WTC11 (cell line): ENCODE data around the gene LRRC74B. TPM values are rescaled to one million over a fixed set of nuclear protein-coding genes. Genes with fewer than 3 reads are reported as not detected.
A peak's percentile ranks its signal among the peaks of the same experiment; 100 is the strongest.

Experiments used
- ATAC-seq: fragments of 200-7000 bp; cut with Tn5 transposase; 2 replicates; pipeline ENCODE4 v1.10.0; 2021; ENCODE audit warnings: mild to moderate bottlenecking, moderate library complexity
- CTCF ChIA-PET: fragments of 300-600 bp; sonication (Branson Sonifier 250); formaldehyde crosslinking; loops from one replicate; lab custom pipeline; 2021; ENCODE audit warnings: antibody characterized with exemption; lab: Charles Lee
- POLR2A ChIA-PET: fragments of 350-600 bp; sonication (Branson Sonifier 250); formaldehyde crosslinking; loops from one replicate; lab custom pipeline; 2021; ENCODE audit warnings: antibody characterized with exemption; lab: Charles Lee
- DNase-seq: peaks from one replicate; pipeline ENCODE4 v3.0.0; 2021; ENCODE audit warnings: low spot score
- H3K27ac Mint-ChIP-seq: 2 replicates; pipeline ENCODE4 v1.8.0; 2021; ENCODE audit warnings: mixed read lengths
- H3K27me3 Mint-ChIP-seq: 2 replicates; pipeline ENCODE4 v1.8.0; 2021; ENCODE audit warnings: low read depth, mild to moderate bottlenecking, moderate library complexity, mixed read lengths
- H3K36me3 Mint-ChIP-seq: 2 replicates; pipeline ENCODE4 v1.8.0; 2021; ENCODE audit warnings: mixed read lengths
- H3K4me1 Mint-ChIP-seq: 2 replicates; pipeline ENCODE4 v1.8.0; 2022; ENCODE audit warnings: mixed read lengths
- H3K4me3 Mint-ChIP-seq: 2 replicates; pipeline ENCODE4 v1.8.0; 2021; ENCODE audit warnings: mild to moderate bottlenecking, moderate library complexity, mixed read lengths
- H3K9me3 Mint-ChIP-seq: 2 replicates; pipeline ENCODE4 v1.8.0; 2021; ENCODE audit warnings: mixed read lengths
- AR ChIP-seq: fragments of 250-450 bp; sonication (Bioruptor Pico); IDR thresholded peaks from 2 replicates; pipeline ENCODE4 v1.9.0; 2021; ENCODE audit warnings: mild to moderate bottlenecking
- ATF1 ChIP-seq: sonication (generic); formaldehyde crosslinking; IDR thresholded peaks from 2 replicates; pipeline ENCODE4 v1.8.1; 2023; ENCODE audit warnings: mild to moderate bottlenecking, moderate library complexity, missing genetic modification reagents
- ATF3 ChIP-seq: sonication (generic); formaldehyde crosslinking; conservative IDR thresholded peaks from 2 replicates; pipeline ENCODE4 v1.8.1; 2022; ENCODE audit warnings: mild to moderate bottlenecking, missing genetic modification reagents
- CDX4 ChIP-seq: fragments of 250-450 bp; sonication (Bioruptor Pico); IDR thresholded peaks from 2 replicates; pipeline ENCODE4 v1.9.0; 2021; ENCODE audit warnings: moderate library complexity, mild to moderate bottlenecking, inconsistent platforms, borderline replicate concordance
- CTCF ChIP-seq: fragments of 200-600 bp; IDR thresholded peaks from 2 replicates; pipeline ENCODE4 v1.8.0; 2022; ENCODE audit warnings: antibody characterized with exemption
- EMX1 ChIP-seq: fragments of 250-450 bp; sonication (Bioruptor Pico); IDR thresholded peaks from 2 replicates; pipeline ENCODE4 v1.8.0; 2021; ENCODE audit warnings: mild to moderate bottlenecking
- ETV6 ChIP-seq: sonication (generic); formaldehyde crosslinking; IDR thresholded peaks from 2 replicates; pipeline ENCODE4 v1.8.1; 2022; ENCODE audit warnings: mild to moderate bottlenecking, missing genetic modification reagents
- FOXP1 ChIP-seq: sonication (generic); formaldehyde crosslinking; IDR thresholded peaks from 2 replicates; pipeline ENCODE4 v1.8.0; 2022; ENCODE audit warnings: missing genetic modification reagents, mild to moderate bottlenecking, moderate library complexity, borderline replicate concordance
- GRHL2 ChIP-seq: fragments of 250-450 bp; sonication (Bioruptor Pico); IDR thresholded peaks from 2 replicates; pipeline ENCODE4 v1.8.0; 2022; ENCODE audit warnings: mild to moderate bottlenecking, moderate library complexity; ENCODE audit not compliant: insufficient replicate concordance, severe bottlenecking
- HMGXB4 ChIP-seq: sonication (generic); formaldehyde crosslinking; IDR thresholded peaks from 2 replicates; pipeline ENCODE4 v1.8.1; 2023; ENCODE audit warnings: mild to moderate bottlenecking, moderate library complexity, missing genetic modification reagents
- IRF1 ChIP-seq: sonication (generic); formaldehyde crosslinking; IDR thresholded peaks from 2 replicates; pipeline ENCODE4 v1.8.0; 2023; ENCODE audit warnings: missing genetic modification reagents
- JUN ChIP-seq: sonication (generic); formaldehyde crosslinking; IDR thresholded peaks from 2 replicates; pipeline ENCODE4 v1.8.0; 2023; ENCODE audit warnings: mild to moderate bottlenecking, missing genetic modification reagents
- NFATC4 ChIP-seq: fragments of 250-450 bp; sonication (Bioruptor Pico); IDR thresholded peaks from 2 replicates; pipeline ENCODE4 v1.9.0; 2021; ENCODE audit warnings: mild to moderate bottlenecking
- NFE2L1 ChIP-seq: sonication (generic); formaldehyde crosslinking; IDR thresholded peaks from 2 replicates; pipeline ENCODE4 v1.8.1; 2023; ENCODE audit warnings: missing genetic modification reagents
- NR2C2 ChIP-seq: sonication (generic); formaldehyde crosslinking; IDR thresholded peaks from 2 replicates; pipeline ENCODE4 v1.8.0; 2022; ENCODE audit warnings: mild to moderate bottlenecking, missing genetic modification reagents
- SMAD4 ChIP-seq: sonication (generic); formaldehyde crosslinking; IDR thresholded peaks from 2 replicates; pipeline ENCODE4 v1.8.0; 2022; ENCODE audit warnings: mild to moderate bottlenecking, missing genetic modification reagents
- STAT6 ChIP-seq: sonication (generic); formaldehyde crosslinking; conservative IDR thresholded peaks from 2 replicates; pipeline ENCODE4 v1.8.1; 2023; ENCODE audit warnings: mild to moderate bottlenecking, low read depth, missing genetic modification reagents, moderate library complexity
- ZBTB43 ChIP-seq: sonication (generic); formaldehyde crosslinking; IDR thresholded peaks from 2 replicates; pipeline ENCODE4 v1.8.1; 2023; ENCODE audit warnings: mild to moderate bottlenecking, missing genetic modification reagents
- ZNF121 ChIP-seq: sonication (generic); formaldehyde crosslinking; IDR thresholded peaks from 2 replicates; pipeline ENCODE4 v1.8.0; 2023; ENCODE audit warnings: missing genetic modification reagents
- ZNF138 ChIP-seq: sonication (generic); formaldehyde crosslinking; conservative IDR thresholded peaks from 2 replicates; pipeline ENCODE4 v1.8.1; 2022; ENCODE audit warnings: mild to moderate bottlenecking, moderate library complexity, missing genetic modification reagents
- ZNF416 ChIP-seq: fragments of 250-450 bp; sonication (Bioruptor Pico); IDR thresholded peaks from 2 replicates; pipeline ENCODE4 v1.9.0; 2021; ENCODE audit warnings: mild to moderate bottlenecking, inconsistent platforms
- total RNA-seq: library from RNA; stranded (reverse); gene quantifications from 3 replicates; pipeline ENCODE4 v1.2.3, GENCODE V29; 2021

The LRRC74B gene
- total RNA-seq, 1 experiment from 2014 or later = not detected

GRCh38 chr22:21051831-21052400 lies 6.2 kb downstream of the LRRC74B start:
- H3K36me3 Mint-ChIP-seq = no peaks in the 10 kb centered on the region
- CTCF ChIA-PET = interaction anchor here (1.5 kb wide), 2 partner anchors 31 to 51 kb away, joined by 10 to 14 read pairs; no protein-coding TSS in a partner anchor
- DNase-seq = no peak
- peaks cover 40% of the 10 kb centered on the region for H3K4me1 Mint-ChIP-seq
- POLR2A ChIA-PET = interaction anchor here (1.4 kb wide), 1 partner anchor 70 kb away, joined by 3 read pairs; the partner anchor contains the start of gene LZTR1
- H3K4me3 Mint-ChIP-seq = peak overlapping the region; percentile 29; the same call in 1 of the 2 replicates
- peak; percentile 54 for ATAC-seq
- peak overlapping the region; percentile 76 for H3K27ac Mint-ChIP-seq
- no peaks in the 10 kb centered on the region for H3K9me3 Mint-ChIP-seq
- H3K27me3 Mint-ChIP-seq = no peaks in the 10 kb centered on the region; the same call in 1 of the 2 replicates
- TF ChIP-seq SMAD4 (CRISPR knock-in tag) (no peak), NFE2L1 (CRISPR knock-in tag) (no peak), ATF1 (CRISPR knock-in tag) (no peak), NFATC4 (no peak), HMGXB4 (CRISPR knock-in tag) (no peak), ETV6 (CRISPR knock-in tag) (no peak), ZNF121 (CRISPR knock-in tag) (no peak), ZBTB43 (CRISPR knock-in tag) (no peak), STAT6 (no peak), JUN (no peak), EMX1 (CRISPR knock-in tag) (no peak), NR2C2 (CRISPR knock-in tag) (no peak), ZNF416 (CRISPR knock-in tag) (no peak), AR (no peak)

GRCh38 chr22:21052715-21053459 lies 7.1 kb downstream of the LRRC74B start:
- ChIA-PET CTCF (interaction anchor here (1.5 kb wide), 2 partner anchors 32 to 50 kb away, joined by 10 to 14 read pairs; no protein-coding TSS in a partner anchor), POLR2A (interaction anchor here (1.4 kb wide), 1 partner anchor 71 kb away, joined by 3 read pairs; the partner anchor contains the start of gene LZTR1)
- no peaks in the 10 kb centered on the region; the same call in 1 of the 2 replicates for H3K27me3 Mint-ChIP-seq
- no peaks in the 10 kb centered on the region for H3K36me3 Mint-ChIP-seq
- no peak overlapping the region for H3K4me3 Mint-ChIP-seq
- H3K4me1 Mint-ChIP-seq = peaks cover 40% of the 10 kb centered on the region
- ATAC-seq = no peak
- no peak for DNase-seq
- H3K27ac Mint-ChIP-seq = no peak overlapping the region
- H3K9me3 Mint-ChIP-seq = no peaks in the 10 kb centered on the region
- TF ChIP-seq GRHL2 (no peak), FOXP1 (CRISPR knock-in tag) (no peak), IRF1 (CRISPR knock-in tag) (no peak), ATF3 (CRISPR knock-in tag) (no peak), CDX4 (CRISPR knock-in tag) (no peak), CTCF (no peak), NFE2L1 (CRISPR knock-in tag) (no peak), EMX1 (CRISPR knock-in tag) (no peak), ZNF138 (no peak), JUN (no peak)
